ENCODE measurements around the gene COL9A3.

The COL9A3 gene

DNA sequence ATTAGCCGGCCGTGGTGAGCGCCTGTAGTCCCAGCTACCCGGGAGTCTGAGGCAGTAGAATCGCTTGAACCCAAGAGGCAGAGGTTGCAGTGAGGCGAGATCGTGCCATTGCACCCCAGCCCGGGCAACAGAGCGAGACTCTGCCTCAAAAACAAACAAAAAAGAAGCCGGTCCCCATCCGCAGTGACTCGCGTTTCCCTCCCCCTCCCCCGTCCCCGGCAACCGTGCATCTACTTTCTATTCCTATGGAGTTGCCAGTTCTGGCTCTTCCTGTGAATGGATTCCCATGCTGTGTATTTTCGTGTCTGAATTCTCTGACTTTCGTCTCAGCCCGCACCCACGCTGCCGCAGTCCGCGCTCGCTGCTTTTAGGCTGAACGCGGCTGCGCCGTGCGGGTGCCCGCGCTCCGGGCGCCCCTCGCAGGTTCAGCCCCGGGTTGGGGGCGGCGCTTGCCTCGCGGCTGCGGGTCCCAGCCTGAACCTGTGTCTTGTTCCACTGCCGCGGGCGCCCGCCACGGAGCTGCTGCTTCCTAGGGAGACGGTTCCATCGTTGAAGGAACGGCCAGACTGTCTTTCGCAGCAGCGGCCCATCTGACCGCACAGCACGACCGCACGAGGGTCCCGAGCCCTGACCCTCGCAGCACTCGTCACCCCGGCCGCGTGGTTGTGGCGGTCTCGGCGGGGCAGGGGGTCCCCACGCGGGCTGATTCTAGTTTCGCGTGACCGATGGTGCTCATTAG, 21.7 kb upstream of the COL9A3 start:
- no peak for TF ChIP-seq EP300 (IDR thresholded peaks at IDR 0.05; ENCODE audit: borderline replicate concordance)
- TF ChIP-seq CEBPB (IDR thresholded peaks at IDR 0.05) = no peak
- no peak for TF ChIP-seq TAF1 (IDR thresholded peaks at IDR 0.05; ENCODE audit: low read depth)
- no peak for TF ChIP-seq RAD21 (IDR thresholded peaks at IDR 0.05; ENCODE audit: low read depth)
- peak; percentile 81; the same call in 1 of the 2 replicates for TF ChIP-seq ZBTB7A (IDR thresholded peaks at IDR 0.05; ENCODE audit: low read depth)
- TF ChIP-seq, protein P1, sequence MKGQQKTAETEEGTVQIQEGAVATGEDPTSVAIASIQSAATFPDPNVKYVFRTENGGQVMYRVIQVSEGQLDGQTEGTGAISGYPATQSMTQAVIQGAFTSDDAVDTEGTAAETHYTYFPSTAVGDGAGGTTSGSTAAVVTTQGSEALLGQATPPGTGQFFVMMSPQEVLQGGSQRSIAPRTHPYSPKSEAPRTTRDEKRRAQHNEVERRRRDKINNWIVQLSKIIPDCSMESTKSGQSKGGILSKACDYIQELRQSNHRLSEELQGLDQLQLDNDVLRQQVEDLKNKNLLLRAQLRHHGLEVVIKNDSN (IDR thresholded peaks at IDR 0.05) = no peak
- TF ChIP-seq TEAD4 (IDR thresholded peaks at IDR 0.05) = no peak
- TF ChIP-seq NFIC (IDR thresholded peaks at IDR 0.05) = no peak
- no peak for TF ChIP-seq FOXM1 (IDR thresholded peaks at IDR 0.05; ENCODE audit: borderline replicate concordance, low read depth)
- TF ChIP-seq, protein P2, sequence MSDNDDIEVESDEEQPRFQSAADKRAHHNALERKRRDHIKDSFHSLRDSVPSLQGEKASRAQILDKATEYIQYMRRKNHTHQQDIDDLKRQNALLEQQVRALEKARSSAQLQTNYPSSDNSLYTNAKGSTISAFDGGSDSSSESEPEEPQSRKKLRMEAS (IDR thresholded peaks at IDR 0.05) = peak; percentile 66
- TF ChIP-seq REST (IDR thresholded peaks at IDR 0.05; ENCODE audit: low read depth) = no peak
- TF ChIP-seq TCF12 (IDR thresholded peaks at IDR 0.05; ENCODE audit: low read depth) = no peak
- TF ChIP-seq YY1 (IDR thresholded peaks at IDR 0.05; ENCODE audit: low read depth) = no peak
- no peak for TF ChIP-seq CREB1 (IDR thresholded peaks at IDR 0.05; ENCODE audit: low read depth)

GRCh38 chr20:62796699-62797491, 20.0 kb upstream of the COL9A3 start:
- no peak for TF ChIP-seq CREB1 (IDR thresholded peaks at IDR 0.05; ENCODE audit: low read depth)
- TF ChIP-seq ZBTB7A (IDR thresholded peaks at IDR 0.05; ENCODE audit: low read depth) = peak; percentile 11; the same call in 1 of the 2 replicates
- no peak for TF ChIP-seq TEAD4 (IDR thresholded peaks at IDR 0.05)
- no peak for TF ChIP-seq CEBPB (IDR thresholded peaks at IDR 0.05)

GRCh38 chr20:62797671-62798532, 18.9 kb upstream of the COL9A3 start:
- TF ChIP-seq RAD21 (IDR thresholded peaks at IDR 0.05; ENCODE audit: low read depth) = no peak
- TF ChIP-seq TAF1 (IDR thresholded peaks at IDR 0.05; ENCODE audit: low read depth) = no peak
- TF ChIP-seq FOXM1 (IDR thresholded peaks at IDR 0.05; ENCODE audit: borderline replicate concordance, low read depth) = no peak
- TF ChIP-seq TEAD4 (IDR thresholded peaks at IDR 0.05) = no peak

GRCh38 chr20:62799036-62799435, 17.8 kb upstream of the COL9A3 start:
- TF ChIP-seq, protein P1 (IDR thresholded peaks at IDR 0.05) = no peak
- TF ChIP-seq EP300 (IDR thresholded peaks at IDR 0.05; ENCODE audit: borderline replicate concordance) (no peak), ZBTB7A (IDR thresholded peaks at IDR 0.05; ENCODE audit: low read depth) (no peak), TEAD4 (IDR thresholded peaks at IDR 0.05) (no peak), REST (IDR thresholded peaks at IDR 0.05; ENCODE audit: low read depth) (no peak), EGR1 (IDR thresholded peaks at IDR 0.05) (no peak), CREB1 (IDR thresholded peaks at IDR 0.05; ENCODE audit: low read depth) (no peak), FOXM1 (IDR thresholded peaks at IDR 0.05; ENCODE audit: borderline replicate concordance, low read depth) (no peak), CEBPB (IDR thresholded peaks at IDR 0.05) (no peak)
- TF ChIP-seq, protein P2 (IDR thresholded peaks at IDR 0.05) = no peak

GRCh38 chr20:62799459-62799858, 17.4 kb upstream of the COL9A3 start:
- no peak for TF ChIP-seq TEAD4 (IDR thresholded peaks at IDR 0.05)
- no peak for TF ChIP-seq CREB1 (IDR thresholded peaks at IDR 0.05; ENCODE audit: low read depth)
- no peak for TF ChIP-seq FOXM1 (IDR thresholded peaks at IDR 0.05; ENCODE audit: borderline replicate concordance, low read depth)
- TF ChIP-seq, protein P2 (IDR thresholded peaks at IDR 0.05) = no peak
- no peak for TF ChIP-seq EGR1 (IDR thresholded peaks at IDR 0.05)
- no peak for TF ChIP-seq NFIC (IDR thresholded peaks at IDR 0.05)
- no peak for TF ChIP-seq ZBTB7A (IDR thresholded peaks at IDR 0.05; ENCODE audit: low read depth)
- TF ChIP-seq, protein P1 (IDR thresholded peaks at IDR 0.05) = no peak
- TF ChIP-seq EP300 (IDR thresholded peaks at IDR 0.05; ENCODE audit: borderline replicate concordance) = no peak
- no peak for TF ChIP-seq YY1 (IDR thresholded peaks at IDR 0.05; ENCODE audit: low read depth)
- TF ChIP-seq RAD21 (IDR thresholded peaks at IDR 0.05; ENCODE audit: low read depth) = no peak
- TF ChIP-seq TAF1 (IDR thresholded peaks at IDR 0.05; ENCODE audit: low read depth) = no peak
- TF ChIP-seq TCF12 (IDR thresholded peaks at IDR 0.05; ENCODE audit: low read depth) = no peak
- no peak for TF ChIP-seq REST (IDR thresholded peaks at IDR 0.05; ENCODE audit: low read depth)
- no peak for TF ChIP-seq CEBPB (IDR thresholded peaks at IDR 0.05)
